Stomach smooth muscle (tissue), 2 donors: ENCODE measurements around the gene HBG1.

ENCODE experiments used
- H3K27ac ChIP-seq: one replicate; pipeline ENCODE4 v1.7.0; 2013; ENCODE audit warnings: mild to moderate bottlenecking, low read length, inconsistent platforms
- H3K27me3 ChIP-seq, 2 donors: one replicate each; pipeline ENCODE4 v1.7.0; 2013; ENCODE audit warnings: low read length in 2 of 2; ENCODE audit not compliant: insufficient read depth in 2 of 2, control insufficient read depth in 1 of 2
- H3K36me3 ChIP-seq, 2 donors: one replicate each; pipeline ENCODE4 v1.7.0; 2013; ENCODE audit warnings: low read length in 2 of 2; ENCODE audit not compliant: control insufficient read depth in 2 of 2, insufficient read depth in 2 of 2
- H3K4me1 ChIP-seq: one replicate; pipeline ENCODE4 v1.7.0; 2013; ENCODE audit warnings: low read length; ENCODE audit not compliant: control insufficient read depth, insufficient read depth
- H3K4me3 ChIP-seq, 2 donors: one replicate each; pipeline ENCODE4 v1.7.0; 2013; ENCODE audit warnings: low read length in 2 of 2
- H3K9ac ChIP-seq, 2 donors: one replicate each; pipeline ENCODE4 v1.7.0; 2013; ENCODE audit warnings: low read length in 2 of 2, mild to moderate bottlenecking in 1 of 2
- H3K9me3 ChIP-seq, 2 donors: one replicate each; pipeline ENCODE4 v1.7.0; 2013; ENCODE audit warnings: low read length in 2 of 2; ENCODE audit not compliant: control insufficient read depth in 2 of 2
- donor health status: healthy.
- donor health status: Pancreatic carcinoma.

HBG1 gene

DNA sequence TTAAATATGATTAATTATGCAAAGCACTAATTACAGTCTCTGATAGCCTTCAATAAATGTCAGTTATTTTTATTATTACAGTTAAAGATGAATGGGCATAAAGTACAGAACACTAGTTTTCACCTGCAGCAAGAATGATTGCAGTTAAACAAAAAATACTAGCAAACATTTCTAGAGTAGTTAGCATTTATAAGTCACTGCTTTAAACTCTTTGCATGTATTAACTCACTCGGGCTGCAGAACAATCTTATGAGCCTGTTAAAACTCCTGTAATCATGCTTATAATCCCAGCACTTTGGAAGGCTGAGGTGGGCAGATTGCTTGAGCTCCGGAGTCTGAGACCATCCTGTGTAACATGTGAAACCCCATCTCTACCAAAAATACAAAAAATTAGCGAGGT, 37.2 kb upstream of the HBG1 start:
- no peaks in the 10 kb centered on the region for H3K27me3 ChIP-seq
- H3K27ac ChIP-seq = no peak overlapping the region
- H3K9me3 ChIP-seq = no peaks in the 10 kb centered on the region
- no peaks in the 10 kb centered on the region for H3K4me1 ChIP-seq
- H3K36me3 ChIP-seq = no peaks in the 10 kb centered on the region
- H3K9ac ChIP-seq = no peak overlapping the region
- no peak overlapping the region for H3K4me3 ChIP-seq

DNA sequence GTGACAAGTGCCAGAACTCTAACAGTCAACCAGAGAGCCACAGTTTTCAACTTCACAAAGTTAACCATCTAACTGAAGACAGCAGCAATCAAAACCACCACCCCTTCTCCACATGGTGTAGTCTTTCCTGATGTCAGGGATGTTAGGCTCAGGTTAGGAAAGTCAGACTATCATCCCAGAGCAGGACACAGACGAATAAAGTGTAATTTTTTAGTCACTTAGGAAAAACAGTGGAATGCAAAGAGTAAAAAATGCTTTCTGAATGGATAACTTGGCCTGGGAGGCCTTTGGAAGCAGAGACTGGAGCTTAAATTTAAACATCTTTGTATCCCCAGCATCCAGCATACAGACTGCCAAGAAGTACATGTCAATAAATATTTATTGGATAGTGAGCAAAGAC, 36.7 kb upstream of the HBG1 start:
- Histone ChIP-seq H3K36me3 (no peaks in the 10 kb centered on the region), H3K4me1 (no peaks in the 10 kb centered on the region), H3K9me3 (no peaks in the 10 kb centered on the region), H3K27me3 (no peaks in the 10 kb centered on the region), H3K9ac (no peak overlapping the region), H3K27ac (no peak overlapping the region), H3K4me3 (no peak overlapping the region)

DNA sequence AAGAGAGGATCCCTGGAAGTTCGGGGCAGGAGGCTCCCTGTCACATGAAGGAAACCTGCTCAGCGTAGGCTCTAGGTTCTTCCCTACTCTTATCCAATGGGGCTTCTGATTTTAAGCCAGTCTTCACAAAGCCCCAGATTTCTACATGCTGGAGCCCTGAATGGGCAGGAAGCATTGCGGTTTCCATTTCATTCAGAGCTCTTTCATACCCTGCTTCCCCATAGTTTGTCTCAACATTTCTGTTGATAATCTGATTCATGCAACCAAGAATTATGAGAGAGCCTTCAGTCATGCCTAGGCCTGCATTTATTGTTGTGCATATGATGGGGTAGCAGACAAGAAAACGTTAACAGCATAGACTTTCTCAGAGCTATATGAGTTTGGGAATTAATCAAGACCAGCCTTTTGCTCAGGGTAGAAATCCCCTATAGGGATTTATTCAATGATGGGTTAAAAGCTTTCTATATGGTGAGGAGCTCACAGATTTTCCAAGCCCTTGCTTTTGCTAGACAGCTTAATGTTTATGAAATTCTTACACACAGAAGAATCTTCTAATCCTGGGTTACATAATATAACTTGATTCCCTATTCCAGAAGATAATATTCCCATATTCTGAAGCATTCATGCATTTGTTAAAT, 36.2 kb upstream of the HBG1 start:
- Histone ChIP-seq H3K4me1 (no peaks in the 10 kb centered on the region), H3K9me3 (no peaks in the 10 kb centered on the region), H3K27me3 (no peaks in the 10 kb centered on the region), H3K4me3 (no peak overlapping the region), H3K9ac (no peak overlapping the region), H3K27ac (no peak overlapping the region), H3K36me3 (no peaks in the 10 kb centered on the region)

DNA sequence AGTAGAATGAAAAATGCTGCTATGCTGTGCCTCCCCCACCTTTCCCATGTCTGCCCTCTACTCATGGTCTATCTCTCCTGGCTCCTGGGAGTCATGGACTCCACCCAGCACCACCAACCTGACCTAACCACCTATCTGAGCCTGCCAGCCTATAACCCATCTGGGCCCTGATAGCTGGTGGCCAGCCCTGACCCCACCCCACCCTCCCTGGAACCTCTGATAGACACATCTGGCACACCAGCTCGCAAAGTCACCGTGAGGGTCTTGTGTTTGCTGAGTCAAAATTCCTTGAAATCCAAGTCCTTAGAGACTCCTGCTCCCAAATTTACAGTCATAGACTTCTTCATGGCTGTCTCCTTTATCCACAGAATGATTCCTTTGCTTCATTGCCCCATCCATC, 35.0 kb upstream of the HBG1 start:
- H3K27me3 ChIP-seq = no peaks in the 10 kb centered on the region
- no peaks in the 10 kb centered on the region for H3K36me3 ChIP-seq
- no peak overlapping the region for H3K9ac ChIP-seq
- H3K27ac ChIP-seq = no peak overlapping the region
- H3K4me1 ChIP-seq = no peaks in the 10 kb centered on the region
- H3K9me3 ChIP-seq = no peaks in the 10 kb centered on the region
- no peak overlapping the region for H3K4me3 ChIP-seq

DNA sequence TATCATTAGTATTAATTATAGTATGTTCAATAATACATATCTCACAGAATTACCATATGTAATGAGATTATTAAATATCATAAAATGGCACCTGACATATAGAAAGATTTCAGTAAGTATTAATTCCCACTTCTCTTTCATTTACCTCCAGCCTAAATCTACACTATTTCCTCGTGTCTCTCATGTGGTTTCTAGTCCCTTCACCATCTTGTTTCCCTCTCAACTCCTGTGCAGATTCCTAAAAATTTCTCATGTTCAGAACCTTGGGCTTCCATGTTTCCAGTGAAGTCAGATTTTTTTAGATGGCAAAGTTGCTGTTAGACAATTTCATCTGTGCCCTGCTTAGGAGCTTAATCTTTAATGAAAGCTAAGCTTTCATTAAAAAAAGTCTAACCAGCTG, 34.2 kb upstream of the HBG1 start:
- no peaks in the 10 kb centered on the region for H3K27me3 ChIP-seq
- no peak overlapping the region for H3K9ac ChIP-seq
- no peaks in the 10 kb centered on the region for H3K9me3 ChIP-seq
- H3K36me3 ChIP-seq = no peaks in the 10 kb centered on the region
- H3K4me1 ChIP-seq = no peaks in the 10 kb centered on the region
- H3K4me3 ChIP-seq = no peak overlapping the region
- H3K27ac ChIP-seq = no peak overlapping the region

DNA sequence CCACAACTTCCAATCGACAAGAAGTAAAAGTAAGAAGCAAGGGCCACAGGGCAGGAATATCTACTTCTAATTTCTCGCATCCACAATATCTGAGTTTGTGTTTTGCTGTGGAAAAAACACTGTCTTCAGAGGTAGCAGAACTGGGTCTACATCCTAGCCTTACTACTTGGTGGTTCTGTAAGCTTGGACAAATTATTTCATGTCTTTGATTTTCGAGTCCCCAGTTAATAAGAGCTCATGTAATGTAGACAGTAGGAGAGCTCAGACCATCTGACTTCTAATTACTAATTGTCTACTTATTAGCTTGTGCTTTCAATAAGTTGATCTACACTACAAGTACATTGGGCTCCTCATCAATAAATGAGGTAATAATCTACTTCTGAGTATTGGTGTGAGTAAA, 33.4 kb upstream of the HBG1 start:
- Histone ChIP-seq H3K9ac (no peak overlapping the region), H3K27ac (no peak overlapping the region), H3K4me3 (no peak overlapping the region), H3K36me3 (no peaks in the 10 kb centered on the region), H3K4me1 (no peaks in the 10 kb centered on the region), H3K9me3 (no peaks in the 10 kb centered on the region), H3K27me3 (no peaks in the 10 kb centered on the region)

DNA sequence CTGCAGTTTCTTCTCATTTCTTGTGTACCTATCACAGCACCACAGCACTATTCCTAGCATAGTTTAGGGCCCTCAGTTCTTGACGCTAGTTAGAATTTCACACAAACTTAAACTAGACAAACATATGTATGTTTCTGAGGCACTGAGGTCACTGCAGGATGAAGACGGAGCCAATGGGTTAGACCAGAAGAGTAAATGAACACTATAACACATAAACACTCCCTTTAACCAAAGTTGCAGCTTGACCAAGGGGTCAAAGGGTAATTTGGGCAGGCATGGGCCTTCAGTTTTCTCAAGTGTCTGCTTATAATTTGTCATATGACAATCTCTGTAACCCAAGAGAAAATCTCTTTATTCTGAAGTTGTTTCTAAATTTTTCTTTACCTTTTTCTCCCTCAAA, 33.0 kb upstream of the HBG1 start:
- Histone ChIP-seq H3K27ac (no peak overlapping the region), H3K36me3 (no peaks in the 10 kb centered on the region)

DNA sequence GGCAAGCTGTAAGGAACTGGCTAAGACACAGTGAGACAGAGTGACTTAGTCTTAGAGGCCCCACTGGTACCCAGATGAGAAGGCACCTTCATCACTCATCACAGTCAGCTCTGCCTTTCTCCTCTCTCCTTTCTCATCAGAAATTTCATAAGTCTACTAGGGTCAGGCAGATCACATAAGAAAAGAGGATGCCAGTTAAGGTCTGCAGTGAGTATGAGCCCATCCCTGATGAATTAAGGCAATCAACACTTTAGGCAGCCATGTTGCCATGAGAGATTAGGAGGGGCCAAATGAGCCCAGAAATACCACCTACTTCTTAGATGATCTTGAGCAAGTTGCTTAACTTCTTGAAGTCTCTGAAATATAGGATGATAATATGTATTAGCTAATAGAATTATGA, 31.9 kb upstream of the HBG1 start:
- H3K27ac ChIP-seq = no peak overlapping the region
- no peaks in the 10 kb centered on the region for H3K4me1 ChIP-seq
- H3K9me3 ChIP-seq = no peaks in the 10 kb centered on the region
- no peaks in the 10 kb centered on the region for H3K27me3 ChIP-seq
- H3K4me3 ChIP-seq = no peak overlapping the region
- no peaks in the 10 kb centered on the region for H3K36me3 ChIP-seq
- H3K9ac ChIP-seq = no peak overlapping the region

More for the DNA sequence above, 33.0 kb upstream of the HBG1 start:
- H3K9me3 ChIP-seq = no peaks in the 10 kb centered on the region
- no peaks in the 10 kb centered on the region for H3K4me1 ChIP-seq
- H3K27me3 ChIP-seq = no peaks in the 10 kb centered on the region
- H3K9ac ChIP-seq = no peak overlapping the region
- H3K4me3 ChIP-seq = no peak overlapping the region

DNA sequence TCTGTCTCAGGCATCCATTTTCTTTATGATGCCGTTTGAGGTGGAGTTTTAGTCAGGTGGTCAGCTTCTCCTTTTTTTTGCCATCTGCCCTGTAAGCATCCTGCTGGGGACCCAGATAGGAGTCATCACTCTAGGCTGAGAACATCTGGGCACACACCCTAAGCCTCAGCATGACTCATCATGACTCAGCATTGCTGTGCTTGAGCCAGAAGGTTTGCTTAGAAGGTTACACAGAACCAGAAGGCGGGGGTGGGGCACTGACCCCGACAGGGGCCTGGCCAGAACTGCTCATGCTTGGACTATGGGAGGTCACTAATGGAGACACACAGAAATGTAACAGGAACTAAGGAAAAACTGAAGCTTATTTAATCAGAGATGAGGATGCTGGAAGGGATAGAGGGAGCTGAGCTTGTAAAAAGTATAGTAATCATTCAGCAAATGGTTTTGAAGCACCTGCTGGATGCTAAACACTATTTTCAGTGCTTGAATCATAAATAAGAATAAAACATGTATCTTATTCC, 31.0 kb upstream of the HBG1 start:
- Histone ChIP-seq H3K9ac (no peak overlapping the region), H3K4me3 (no peak overlapping the region), H3K27ac (no peak overlapping the region), H3K9me3 (no peaks in the 10 kb centered on the region), H3K27me3 (no peaks in the 10 kb centered on the region), H3K4me1 (no peaks in the 10 kb centered on the region), H3K36me3 (no peaks in the 10 kb centered on the region)

DNA sequence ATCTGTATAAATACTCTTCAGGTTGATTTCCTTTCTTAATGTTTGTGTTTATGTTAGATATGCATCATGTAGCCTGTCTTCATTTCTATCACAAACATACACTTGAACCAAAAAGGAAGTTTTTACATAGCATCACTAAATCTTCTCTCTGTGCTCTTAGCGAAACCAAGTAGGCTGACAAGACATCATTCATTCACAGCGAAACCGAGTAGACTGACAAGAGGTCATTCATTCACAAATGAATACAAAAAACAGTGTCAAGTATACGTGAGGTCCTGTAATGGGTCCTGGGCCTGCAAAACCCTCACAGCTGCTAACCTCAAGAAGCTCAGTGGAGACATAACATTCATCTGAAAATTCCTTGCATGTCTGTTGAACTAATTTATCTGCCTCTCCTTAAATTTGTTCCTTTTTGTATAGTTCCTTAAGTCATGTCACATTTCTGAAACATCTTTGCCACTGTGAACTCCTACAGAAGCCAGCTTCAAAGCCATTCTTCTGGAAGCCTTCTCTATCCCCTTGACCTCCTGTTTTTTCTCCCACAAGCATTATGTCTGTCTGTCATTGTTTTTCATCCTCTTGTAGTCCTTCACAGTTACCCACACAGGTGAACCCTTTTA, 29.9 kb upstream of the HBG1 start:
- Histone ChIP-seq H3K9ac (no peak overlapping the region), H3K4me1 (no peaks in the 10 kb centered on the region), H3K36me3 (no peaks in the 10 kb centered on the region), H3K9me3 (no peaks in the 10 kb centered on the region), H3K4me3 (no peak overlapping the region), H3K27me3 (no peaks in the 10 kb centered on the region), H3K27ac (no peak overlapping the region)

DNA sequence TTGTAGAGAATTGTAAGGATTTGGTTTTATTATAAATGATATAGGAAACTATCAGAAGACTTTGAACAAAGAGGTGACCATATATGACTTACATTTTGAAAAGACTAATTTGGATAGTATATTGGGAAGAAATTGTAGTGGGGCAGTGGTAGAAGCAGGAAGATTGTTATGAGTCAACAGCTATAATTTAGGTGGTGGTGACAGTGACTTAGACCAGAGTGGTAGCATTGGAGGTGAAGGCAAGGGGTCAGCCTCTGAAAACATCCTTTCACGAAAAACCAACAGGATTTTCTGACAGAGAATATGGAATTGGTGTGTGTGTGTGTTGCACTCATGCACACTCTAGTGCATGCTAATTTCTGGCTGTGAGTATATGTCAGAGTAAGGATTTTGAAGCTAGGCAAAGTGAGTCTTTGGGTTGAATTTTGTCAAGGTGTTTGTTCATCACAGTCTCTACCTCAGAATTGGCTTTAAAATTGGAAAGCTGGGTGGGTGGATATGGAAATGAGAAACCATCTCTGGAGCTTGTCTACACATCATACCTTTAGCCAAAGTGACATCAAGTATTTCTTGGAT, 28.2 kb upstream of the HBG1 start:
- H3K27ac ChIP-seq = no peak overlapping the region
- no peaks in the 10 kb centered on the region for H3K4me1 ChIP-seq
- H3K9ac ChIP-seq = no peak overlapping the region
- H3K27me3 ChIP-seq = no peaks in the 10 kb centered on the region
- no peak overlapping the region for H3K4me3 ChIP-seq
- H3K9me3 ChIP-seq = no peaks in the 10 kb centered on the region
- no peaks in the 10 kb centered on the region for H3K36me3 ChIP-seq
